ENCODE results near the gene STX3. TPM values are rescaled to one million over a fixed set of nuclear protein-coding genes. Genes with fewer than 3 reads are reported as not detected.

The STX3 gene
- total RNA-seq, 1 experiment from 2014 or later, result 12.1 TPM

GRCh38 chr11:59728913-59729312 is 26.3 kb upstream of the STX3 start:
- TF ChIP-seq, protein P1, sequence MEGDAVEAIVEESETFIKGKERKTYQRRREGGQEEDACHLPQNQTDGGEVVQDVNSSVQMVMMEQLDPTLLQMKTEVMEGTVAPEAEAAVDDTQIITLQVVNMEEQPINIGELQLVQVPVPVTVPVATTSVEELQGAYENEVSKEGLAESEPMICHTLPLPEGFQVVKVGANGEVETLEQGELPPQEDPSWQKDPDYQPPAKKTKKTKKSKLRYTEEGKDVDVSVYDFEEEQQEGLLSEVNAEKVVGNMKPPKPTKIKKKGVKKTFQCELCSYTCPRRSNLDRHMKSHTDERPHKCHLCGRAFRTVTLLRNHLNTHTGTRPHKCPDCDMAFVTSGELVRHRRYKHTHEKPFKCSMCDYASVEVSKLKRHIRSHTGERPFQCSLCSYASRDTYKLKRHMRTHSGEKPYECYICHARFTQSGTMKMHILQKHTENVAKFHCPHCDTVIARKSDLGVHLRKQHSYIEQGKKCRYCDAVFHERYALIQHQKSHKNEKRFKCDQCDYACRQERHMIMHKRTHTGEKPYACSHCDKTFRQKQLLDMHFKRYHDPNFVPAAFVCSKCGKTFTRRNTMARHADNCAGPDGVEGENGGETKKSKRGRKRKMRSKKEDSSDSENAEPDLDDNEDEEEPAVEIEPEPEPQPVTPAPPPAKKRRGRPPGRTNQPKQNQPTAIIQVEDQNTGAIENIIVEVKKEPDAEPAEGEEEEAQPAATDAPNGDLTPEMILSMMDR (IDR thresholded peaks at IDR 0.05; ENCODE audit: unreplicated experiment), result no peak
- H3K27me3 Mint-ChIP-seq (ENCODE audit: insufficient read depth, unreplicated experiment), result no peaks in the 10 kb centered on the region
- no peaks in the 10 kb centered on the region for H3K9me3 Mint-ChIP-seq (ENCODE audit: unreplicated experiment)
- H3K4me3 Mint-ChIP-seq (ENCODE audit: unreplicated experiment), result no peak overlapping the region
- ChIA-PET POLR2A (no interaction called here), CTCF (interaction anchor here (0.6 to 1.1 kb wide), 2 partner anchors 73 to 133 kb away, joined by 3 read pairs; no protein-coding TSS in a partner anchor)
- BruUV-seq (replicated peaks), result no TSS peak
- intact Hi-C loops (cut with micrococcal nuclease), result no loop called here
- no peaks in the 10 kb centered on the region for H3K4me1 Mint-ChIP-seq (ENCODE audit: insufficient read depth, unreplicated experiment)
- DNase-seq (ENCODE audit: unreplicated experiment), result no peak
- no peak overlapping the region for H3K27ac Mint-ChIP-seq (ENCODE audit: low read depth, unreplicated experiment)
- no peaks in the 10 kb centered on the region for H3K36me3 Mint-ChIP-seq (ENCODE audit: insufficient read depth, unreplicated experiment)

DNA sequence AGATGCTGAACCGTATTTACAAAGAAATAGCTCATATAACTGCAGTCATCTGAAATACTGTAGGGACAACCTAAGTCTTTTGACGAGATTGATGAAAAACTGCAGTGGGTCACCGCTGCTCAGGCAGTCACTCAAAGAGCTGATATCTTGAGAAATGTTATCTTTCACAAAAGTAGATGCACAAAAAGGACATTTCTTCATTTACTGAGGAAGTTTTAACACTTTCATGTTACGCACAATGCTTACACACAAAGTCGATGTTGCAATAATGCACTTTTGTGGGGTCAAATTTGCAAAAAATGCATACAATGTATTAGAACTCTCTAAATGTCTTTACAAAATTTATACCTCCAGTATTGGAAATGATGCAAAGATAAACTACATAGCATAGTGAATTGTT is 25.3 kb upstream of the STX3 start:
- TF ChIP-seq, protein P1 (IDR thresholded peaks at IDR 0.05; ENCODE audit: unreplicated experiment), result no peak
- no peak overlapping the region for H3K4me3 Mint-ChIP-seq (ENCODE audit: unreplicated experiment)
- no peaks in the 10 kb centered on the region for H3K9me3 Mint-ChIP-seq (ENCODE audit: unreplicated experiment)
- ChIA-PET POLR2A (no interaction called here), CTCF (interaction anchor here (1.1 kb wide), 1 partner anchor 72 kb away, joined by 3 read pairs; no protein-coding TSS in a partner anchor)
- H3K27ac Mint-ChIP-seq (ENCODE audit: low read depth, unreplicated experiment), result no peak overlapping the region
- no peaks in the 10 kb centered on the region for H3K4me1 Mint-ChIP-seq (ENCODE audit: insufficient read depth, unreplicated experiment)
- no peak for DNase-seq (ENCODE audit: unreplicated experiment)
- H3K27me3 Mint-ChIP-seq (ENCODE audit: insufficient read depth, unreplicated experiment), result no peaks in the 10 kb centered on the region
- no peaks in the 10 kb centered on the region for H3K36me3 Mint-ChIP-seq (ENCODE audit: insufficient read depth, unreplicated experiment)
- no TSS peak for BruUV-seq (replicated peaks)
- intact Hi-C loops (cut with micrococcal nuclease), result no loop called here

DNA sequence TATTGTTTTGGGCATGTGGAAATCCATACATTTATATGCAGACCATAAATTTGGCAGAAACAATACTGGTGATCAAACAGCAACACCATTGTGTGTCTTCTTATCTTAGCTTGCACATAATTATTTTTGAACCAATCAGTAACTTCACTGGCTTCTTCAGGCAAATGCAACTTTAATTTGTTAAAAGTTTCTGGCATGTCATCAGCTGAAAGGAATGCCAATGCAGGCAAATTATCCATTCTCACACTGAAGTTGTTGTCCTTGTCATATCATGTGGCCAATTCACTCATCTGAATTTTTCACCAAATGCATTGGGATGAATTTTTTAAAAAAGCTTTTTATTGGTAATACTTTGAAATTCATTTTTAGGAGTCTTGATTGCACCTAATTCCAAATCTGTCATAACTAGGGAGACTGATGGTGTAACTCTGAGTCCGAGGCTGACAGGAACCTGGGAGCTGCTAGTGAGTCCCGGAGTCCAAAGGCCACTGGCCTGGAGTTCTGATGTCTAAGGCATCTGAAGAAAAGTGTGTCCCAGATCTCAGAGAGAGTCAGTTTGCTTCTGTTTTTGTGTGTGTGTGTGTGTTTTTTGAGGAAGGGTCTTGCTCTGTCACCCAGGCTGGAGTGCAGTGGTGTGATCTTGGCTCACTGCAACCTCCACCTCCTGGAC is 24.1 kb upstream of the STX3 start:
- Mint-ChIP-seq H3K4me1 (ENCODE audit: insufficient read depth, unreplicated experiment) (no peaks in the 10 kb centered on the region), H3K27me3 (ENCODE audit: insufficient read depth, unreplicated experiment) (no peaks in the 10 kb centered on the region), H3K36me3 (ENCODE audit: insufficient read depth, unreplicated experiment) (no peaks in the 10 kb centered on the region), H3K27ac (ENCODE audit: low read depth, unreplicated experiment) (no peak overlapping the region), H3K9me3 (ENCODE audit: unreplicated experiment) (no peaks in the 10 kb centered on the region), H3K4me3 (ENCODE audit: unreplicated experiment) (no peak overlapping the region)
- BruUV-seq (replicated peaks), result no TSS peak
- ChIA-PET CTCF (interaction anchor here (0.6 kb wide), 1 partner anchor 51 kb away, joined by 4 read pairs; no protein-coding TSS in a partner anchor), POLR2A (interaction anchor here (1.0 kb wide), 1 partner anchor 79 kb away, joined by 3 read pairs; the partner anchor contains the start of gene MRPL16)
- intact Hi-C loops (cut with micrococcal nuclease), result no loop called here
- DNase-seq (ENCODE audit: unreplicated experiment), result no peak
- TF ChIP-seq, protein P1 (IDR thresholded peaks at IDR 0.05; ENCODE audit: unreplicated experiment), result no peak

DNA sequence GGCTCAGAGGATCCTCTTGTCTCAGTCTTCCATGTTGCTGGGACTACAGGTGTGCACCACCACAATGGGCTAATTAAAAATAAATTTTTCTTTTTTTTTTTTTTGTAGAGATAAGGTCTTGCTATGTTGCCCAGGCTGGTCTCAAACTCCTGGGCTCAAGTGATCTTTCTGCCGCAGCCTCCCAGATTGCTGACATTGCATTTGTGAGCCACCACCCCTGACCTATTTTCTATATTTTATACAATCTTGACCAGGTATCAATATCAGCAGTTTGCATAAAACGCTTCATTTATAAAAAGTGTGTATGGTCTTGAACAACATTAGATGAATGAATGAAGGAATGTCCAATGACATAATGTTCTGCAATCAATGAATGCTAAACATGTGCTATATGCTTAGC is 9.1 kb upstream of the STX3 start:
- DNase-seq (ENCODE audit: unreplicated experiment), result no peak
- no peaks in the 10 kb centered on the region for H3K36me3 Mint-ChIP-seq (ENCODE audit: insufficient read depth, unreplicated experiment)
- ChIA-PET CTCF (interaction anchor here (0.5 to 2.2 kb wide), 6 partner anchors 8 to 376 kb away, joined by 3 to 10 read pairs (median 4); partner anchors contain the start of gene STX3), POLR2A (no interaction called here)
- H3K27ac Mint-ChIP-seq (ENCODE audit: low read depth, unreplicated experiment), result no peak overlapping the region
- TF ChIP-seq, protein P1 (IDR thresholded peaks at IDR 0.05; ENCODE audit: unreplicated experiment), result no peak
- no peak overlapping the region for H3K4me3 Mint-ChIP-seq (ENCODE audit: unreplicated experiment)
- no peaks in the 10 kb centered on the region for H3K9me3 Mint-ChIP-seq (ENCODE audit: unreplicated experiment)
- no TSS peak for BruUV-seq (replicated peaks)
- intact Hi-C loops (cut with micrococcal nuclease), result no loop called here
- H3K4me1 Mint-ChIP-seq (ENCODE audit: insufficient read depth, unreplicated experiment), result no peaks in the 10 kb centered on the region
- no peaks in the 10 kb centered on the region for H3K27me3 Mint-ChIP-seq (ENCODE audit: insufficient read depth, unreplicated experiment)
